Measurements from ENCODE around the gene CDK5R2.

- TF ChIP-seq CTCF (IDR thresholded peaks at IDR 0.05; ENCODE audit: insufficient read depth, low read depth, low read length) = no peak
- no peak for TF ChIP-seq EZH2 (IDR thresholded peaks at IDR 0.05; ENCODE audit: insufficient read depth, low read length)
Measured at GRCh38 chr2:218986148-218986761, 26.8 kb downstream of the CDK5R2 start.
